HG02884 (cell line): ENCODE measurements around the gene MAP3K12.
A peak's percentile ranks its signal among the peaks of the same experiment; 100 is the strongest.
"Not testable (repeated sequence)": the region's sequence is repeated elsewhere in the genome, so short reads cannot be mapped to it uniquely, and the experiment has no call there.

ENCODE experiments used
- ATAC-seq: cut with Tn5 transposase; IDR thresholded peaks from one replicate; pipeline ENCODE4 v1.9.1; 2021; ENCODE audit warnings: mild to moderate bottlenecking, moderate library complexity; ENCODE audit not compliant: unreplicated experiment

Gene MAP3K12, protein sequence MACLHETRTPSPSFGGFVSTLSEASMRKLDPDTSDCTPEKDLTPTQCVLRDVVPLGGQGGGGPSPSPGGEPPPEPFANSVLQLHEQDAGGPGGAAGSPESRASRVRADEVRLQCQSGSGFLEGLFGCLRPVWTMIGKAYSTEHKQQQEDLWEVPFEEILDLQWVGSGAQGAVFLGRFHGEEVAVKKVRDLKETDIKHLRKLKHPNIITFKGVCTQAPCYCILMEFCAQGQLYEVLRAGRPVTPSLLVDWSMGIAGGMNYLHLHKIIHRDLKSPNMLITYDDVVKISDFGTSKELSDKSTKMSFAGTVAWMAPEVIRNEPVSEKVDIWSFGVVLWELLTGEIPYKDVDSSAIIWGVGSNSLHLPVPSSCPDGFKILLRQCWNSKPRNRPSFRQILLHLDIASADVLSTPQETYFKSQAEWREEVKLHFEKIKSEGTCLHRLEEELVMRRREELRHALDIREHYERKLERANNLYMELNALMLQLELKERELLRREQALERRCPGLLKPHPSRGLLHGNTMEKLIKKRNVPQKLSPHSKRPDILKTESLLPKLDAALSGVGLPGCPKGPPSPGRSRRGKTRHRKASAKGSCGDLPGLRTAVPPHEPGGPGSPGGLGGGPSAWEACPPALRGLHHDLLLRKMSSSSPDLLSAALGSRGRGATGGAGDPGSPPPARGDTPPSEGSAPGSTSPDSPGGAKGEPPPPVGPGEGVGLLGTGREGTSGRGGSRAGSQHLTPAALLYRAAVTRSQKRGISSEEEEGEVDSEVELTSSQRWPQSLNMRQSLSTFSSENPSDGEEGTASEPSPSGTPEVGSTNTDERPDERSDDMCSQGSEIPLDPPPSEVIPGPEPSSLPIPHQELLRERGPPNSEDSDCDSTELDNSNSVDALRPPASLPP

DNA sequence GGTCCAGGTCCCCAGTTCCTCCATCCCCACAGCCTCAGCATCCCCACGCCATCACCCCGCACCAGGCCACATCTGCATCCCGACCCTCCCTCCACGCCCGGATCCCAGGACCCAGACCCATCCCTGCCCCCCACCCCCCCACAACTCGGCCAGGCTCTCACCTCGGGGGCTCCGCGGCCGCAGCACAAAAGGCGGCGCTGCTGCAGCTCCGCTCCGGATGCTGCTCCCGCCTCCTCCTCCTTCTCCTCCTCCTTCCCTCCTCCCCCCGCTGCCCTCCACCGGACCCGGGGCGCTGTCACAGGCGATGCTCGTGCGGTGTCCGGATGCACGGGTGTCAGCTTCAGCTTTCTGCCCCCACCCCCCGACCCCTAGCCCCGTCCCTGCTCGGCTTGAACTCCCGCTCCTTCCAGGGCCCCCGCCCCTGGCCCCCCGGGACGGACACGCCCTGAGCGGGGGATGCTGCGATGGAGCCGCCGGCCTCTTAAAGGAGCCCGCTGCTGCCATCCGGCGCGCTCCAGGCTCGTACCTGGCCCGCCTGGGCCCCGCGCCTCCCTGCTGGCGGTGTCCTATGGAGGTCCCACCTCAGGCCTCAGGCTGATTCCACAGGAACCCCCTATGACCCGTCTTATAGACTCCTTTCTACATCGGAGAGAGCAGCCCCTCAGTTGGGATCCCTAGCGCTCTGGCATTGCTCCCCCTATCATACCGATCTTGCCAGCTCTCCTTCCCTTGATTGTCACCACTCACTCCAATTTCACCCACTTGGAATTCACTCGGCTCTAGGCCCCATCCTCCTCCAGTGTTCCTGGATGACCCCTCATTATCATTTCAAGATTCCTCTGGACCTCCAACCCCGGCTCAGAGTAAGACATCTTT is at the start of gene MAP3K12:
Gene MAP3K12, minus strand, starts transcription at position 193 of the 876 bp plus-strand sequence. CDS start 12,067 bp downstream, outside the sequence.
- no peak for ATAC-seq

DNA sequence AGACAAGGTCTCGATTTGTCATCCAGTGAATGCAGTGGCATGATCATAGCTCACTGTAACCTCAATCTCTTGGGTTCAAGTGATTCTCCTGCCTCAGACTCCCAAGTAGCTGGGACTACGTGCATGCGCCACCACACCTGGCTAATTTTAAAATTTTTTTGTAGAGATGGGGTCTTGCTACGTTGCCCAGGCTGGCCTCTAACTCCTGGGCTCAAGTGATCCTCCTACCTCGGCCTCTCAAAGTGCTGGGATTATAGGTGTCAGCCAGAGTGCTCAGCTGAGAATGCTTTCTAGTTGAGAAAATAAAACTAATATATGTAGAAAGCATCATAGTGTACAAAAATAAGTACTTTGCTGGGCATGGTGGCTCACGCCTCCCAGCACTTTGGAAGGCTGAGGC is 49.1 kb upstream of the MAP3K12 start:
- ATAC-seq, result not testable (repeated sequence)

DNA sequence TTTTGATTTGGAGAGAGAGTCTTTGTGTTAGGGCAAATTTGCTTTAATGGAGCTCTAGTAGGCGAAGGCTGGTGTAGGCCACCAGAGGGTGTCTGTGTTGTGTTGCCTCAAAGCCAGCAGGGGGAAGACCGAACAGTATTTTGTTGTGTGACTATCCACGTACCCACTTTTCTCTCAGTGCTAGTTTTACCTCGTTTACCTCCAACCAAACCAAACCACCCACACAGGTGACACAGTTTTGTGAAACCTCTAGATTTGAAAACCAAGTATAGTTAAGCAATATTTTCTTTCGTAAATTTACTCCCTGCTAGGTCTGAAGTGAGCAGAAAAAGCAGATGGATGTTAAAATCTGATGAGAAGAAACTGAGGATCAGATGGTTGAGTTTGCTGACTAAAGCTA is 44.3 kb upstream of the MAP3K12 start:
- peak; percentile 59 for ATAC-seq

DNA sequence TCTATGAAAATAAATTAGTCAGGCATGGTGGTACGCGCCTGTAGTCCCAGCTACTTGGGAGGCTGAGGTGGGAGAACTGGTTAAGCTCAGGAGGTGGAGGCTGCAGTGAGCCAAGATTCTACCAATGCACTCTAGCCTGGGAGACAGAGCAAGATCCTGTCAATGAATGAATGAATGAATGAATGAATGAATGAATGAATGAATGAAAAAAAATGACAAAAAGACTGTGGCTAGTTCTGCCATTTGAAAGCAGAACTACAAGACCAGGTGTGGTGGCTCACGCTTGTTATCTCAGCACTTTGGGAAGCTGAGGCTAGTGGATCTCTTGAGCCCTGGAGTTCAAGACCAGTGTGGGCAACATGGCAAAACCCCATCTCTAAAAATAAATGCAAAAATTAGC is 40.3 kb upstream of the MAP3K12 start:
- ATAC-seq, result no peak

DNA sequence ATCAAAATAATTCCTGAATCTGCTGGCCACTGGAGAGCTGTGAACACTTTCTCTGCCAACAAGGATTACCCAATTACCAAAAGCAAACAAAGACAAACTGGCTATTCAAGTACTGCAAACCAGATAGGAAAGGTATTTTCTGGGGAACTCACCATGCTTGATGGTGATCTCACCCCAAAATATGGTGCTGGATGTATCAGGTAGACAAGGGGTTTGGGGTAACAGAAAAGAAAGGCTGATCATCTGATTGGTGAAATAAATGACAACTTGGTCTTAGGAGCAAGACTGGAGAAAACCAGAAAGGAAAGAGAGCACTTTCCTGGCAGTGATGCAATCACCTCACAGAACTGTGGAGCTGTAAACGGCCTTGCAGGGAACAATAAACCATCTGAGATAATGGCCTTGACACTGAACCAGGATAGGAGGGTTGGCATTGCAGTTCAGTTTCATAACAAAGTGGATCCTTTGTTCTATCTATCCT is 39.0 kb upstream of the MAP3K12 start:
- ATAC-seq, result no peak

DNA sequence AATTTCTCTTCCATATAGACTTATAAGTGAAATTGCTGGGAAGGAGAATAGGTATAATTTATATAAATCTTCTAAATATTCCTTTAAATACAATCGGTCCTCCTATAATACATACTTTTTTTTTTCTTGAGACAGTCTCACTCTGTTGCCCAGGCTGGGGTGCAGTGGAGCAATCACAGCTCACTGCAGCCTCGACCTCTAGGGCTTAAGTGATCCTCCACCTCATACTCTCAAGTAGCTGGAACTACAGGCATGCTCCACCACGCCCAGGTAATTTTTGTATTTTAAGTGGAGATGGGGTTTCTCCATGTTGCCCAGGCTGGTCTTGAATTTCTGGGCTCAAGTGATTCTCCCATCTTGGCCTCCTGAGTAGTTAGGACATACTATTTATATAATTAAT is 37.7 kb upstream of the MAP3K12 start:
- ATAC-seq, result no peak

DNA sequence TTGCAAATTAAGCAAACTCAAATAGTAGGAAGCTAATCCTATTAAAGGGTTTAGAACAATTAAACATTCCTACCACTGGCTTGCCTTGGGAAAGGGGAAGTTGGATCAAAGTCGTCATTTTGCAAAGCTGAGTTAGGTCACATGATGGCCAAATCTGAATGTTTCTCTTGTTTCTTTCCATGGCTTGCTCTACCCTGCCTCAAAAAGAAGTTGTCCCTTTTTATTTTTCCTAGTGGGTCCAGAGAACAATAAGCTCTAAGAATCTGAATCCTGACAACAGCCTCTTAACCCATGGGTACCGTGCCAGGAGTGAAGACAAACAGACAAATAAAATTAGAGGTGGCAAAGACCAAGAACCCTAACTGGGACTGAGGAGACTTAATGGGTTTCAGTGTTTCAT is 34.2 kb upstream of the MAP3K12 start:
- ATAC-seq, result no peak

DNA sequence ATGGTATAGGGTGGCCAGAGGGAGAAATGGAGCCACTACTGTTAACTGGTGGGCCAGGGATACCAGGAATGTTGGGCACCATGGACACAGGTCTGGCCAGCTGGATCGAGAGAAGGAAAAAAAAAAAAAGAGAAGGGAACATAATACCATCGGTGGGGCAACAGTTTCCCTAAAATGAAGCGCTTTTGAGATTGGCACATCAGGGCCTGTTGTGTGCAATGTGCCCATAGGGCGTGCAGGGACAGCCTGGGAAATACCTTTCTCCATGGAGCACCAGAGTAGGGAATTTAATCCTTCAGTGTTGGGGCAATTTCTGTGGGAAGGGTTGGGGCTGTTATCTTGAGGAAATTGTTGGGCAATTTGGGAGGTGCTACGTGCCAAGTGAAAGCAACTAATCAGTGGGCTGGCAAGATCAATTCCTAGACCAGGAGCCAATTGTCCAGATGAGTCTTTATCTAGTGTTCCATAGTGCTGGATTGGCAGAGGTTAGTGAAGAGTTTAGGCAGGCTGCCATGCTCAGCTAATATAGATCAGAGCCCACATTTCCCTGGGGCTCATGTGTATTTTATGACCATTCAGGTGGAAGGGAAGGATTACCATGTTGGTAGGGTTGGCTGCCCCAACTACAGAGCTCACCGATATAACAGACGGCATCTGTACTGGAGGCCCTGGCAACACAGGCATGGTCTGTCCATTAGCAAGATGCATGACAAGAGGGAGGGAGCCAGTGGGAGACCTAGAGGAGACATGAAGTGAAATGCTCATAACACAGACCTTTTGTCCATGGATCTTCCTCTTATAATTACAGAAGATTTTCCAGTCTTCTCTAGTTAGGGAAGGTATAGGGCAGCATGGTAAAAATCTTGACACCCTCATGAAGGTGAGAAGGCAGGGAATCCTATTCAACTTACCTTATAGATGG is 33.5 kb upstream of the MAP3K12 start:
- no peak for ATAC-seq

DNA sequence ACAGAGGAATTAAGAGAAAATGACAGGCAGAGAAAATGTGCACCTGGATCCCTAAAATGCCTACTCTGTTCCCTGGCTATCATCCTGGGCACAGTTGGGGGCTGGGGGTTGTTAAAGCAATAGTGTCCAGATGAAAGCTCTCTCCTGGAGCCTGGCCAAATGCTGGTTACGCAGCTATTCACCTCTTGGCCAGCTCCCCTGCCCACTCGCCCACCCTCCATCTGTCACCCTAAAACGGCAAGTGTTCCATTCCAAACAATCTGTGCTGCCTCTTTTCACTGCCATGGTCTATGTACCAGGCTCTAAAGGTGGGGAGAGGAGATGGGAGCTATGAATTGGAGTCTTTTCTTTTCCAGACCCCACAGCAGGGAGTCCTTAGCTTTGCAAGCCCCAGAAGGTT is 32.8 kb upstream of the MAP3K12 start:
- no peak for ATAC-seq

DNA sequence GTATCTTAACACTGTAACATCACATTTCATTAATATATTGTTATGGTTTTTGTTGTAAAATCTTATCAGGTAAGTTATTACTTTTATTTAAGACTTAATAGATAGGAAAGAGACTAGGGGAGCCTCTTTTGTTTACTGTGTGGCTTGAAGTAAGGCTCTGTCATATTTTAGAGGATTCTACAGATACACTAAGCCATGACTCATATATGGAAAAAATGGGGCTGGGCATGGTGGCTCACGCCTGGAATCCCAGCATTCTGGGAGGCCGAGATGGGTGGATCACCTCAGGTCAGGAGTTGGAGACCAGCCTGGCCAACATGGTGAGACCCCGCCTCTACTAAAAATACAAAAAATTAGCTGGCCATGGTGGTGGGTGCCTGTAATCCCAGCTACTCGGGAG is 31.7 kb upstream of the MAP3K12 start:
- no peak for ATAC-seq

DNA sequence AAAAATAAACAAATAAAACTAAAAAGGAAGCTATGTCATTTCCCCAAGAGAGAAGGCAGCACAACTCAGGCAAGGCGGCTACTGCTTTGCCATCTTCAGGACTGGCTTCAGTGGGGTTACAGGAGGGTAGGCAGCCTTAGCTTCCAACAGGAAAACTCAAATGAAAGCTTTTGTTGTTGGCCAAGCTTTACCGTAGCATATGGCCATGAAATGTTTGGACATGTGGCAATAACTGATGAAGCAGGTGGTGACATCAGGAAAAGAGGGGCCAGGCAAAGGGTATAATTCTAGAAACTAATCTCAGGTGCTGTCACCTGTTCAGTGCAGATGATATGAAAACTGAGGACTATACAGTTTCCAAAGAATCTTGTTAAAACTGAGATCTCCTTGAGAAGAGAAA is 30.8 kb upstream of the MAP3K12 start:
- ATAC-seq, result no peak

DNA sequence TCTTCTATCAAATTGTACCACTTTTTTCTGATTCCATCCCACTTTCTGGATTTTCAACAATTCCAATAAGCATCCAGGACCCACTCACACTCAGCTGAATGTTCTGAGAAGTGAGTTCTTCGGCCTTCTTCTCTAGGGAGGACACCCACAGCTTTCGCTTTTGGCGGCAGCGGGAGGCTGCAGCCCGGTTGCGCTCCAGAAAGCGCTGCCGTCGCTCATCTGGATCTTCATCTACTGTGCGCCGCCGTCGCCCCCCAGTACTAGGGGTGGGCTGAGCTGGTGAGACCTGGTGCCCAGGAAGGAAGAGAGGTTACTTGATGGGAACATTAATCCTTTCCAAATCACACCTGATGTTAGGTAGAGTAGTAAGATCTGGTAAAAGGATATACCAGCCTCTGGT is 25.2 kb upstream of the MAP3K12 start:
- ATAC-seq, result no peak

DNA sequence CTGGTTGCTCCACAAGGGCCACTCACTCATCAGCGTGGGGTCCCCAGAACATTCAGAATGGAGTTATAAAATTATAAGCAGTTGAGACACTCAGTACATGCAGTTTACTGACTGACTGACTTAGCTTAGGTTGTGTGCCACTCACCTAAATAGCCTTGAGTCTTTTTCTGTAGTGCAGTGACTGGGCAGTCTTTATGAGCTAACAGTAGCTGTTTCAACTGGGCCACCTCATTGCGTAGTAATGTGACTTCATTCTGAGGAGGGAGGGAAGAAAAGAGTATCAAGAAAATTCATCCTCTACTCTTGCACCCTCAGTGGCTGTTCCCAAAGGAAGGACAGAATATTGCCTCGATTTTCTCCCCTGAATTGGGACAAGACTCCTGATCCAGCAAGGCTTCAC is 23.9 kb upstream of the MAP3K12 start:
- ATAC-seq, result no peak

DNA sequence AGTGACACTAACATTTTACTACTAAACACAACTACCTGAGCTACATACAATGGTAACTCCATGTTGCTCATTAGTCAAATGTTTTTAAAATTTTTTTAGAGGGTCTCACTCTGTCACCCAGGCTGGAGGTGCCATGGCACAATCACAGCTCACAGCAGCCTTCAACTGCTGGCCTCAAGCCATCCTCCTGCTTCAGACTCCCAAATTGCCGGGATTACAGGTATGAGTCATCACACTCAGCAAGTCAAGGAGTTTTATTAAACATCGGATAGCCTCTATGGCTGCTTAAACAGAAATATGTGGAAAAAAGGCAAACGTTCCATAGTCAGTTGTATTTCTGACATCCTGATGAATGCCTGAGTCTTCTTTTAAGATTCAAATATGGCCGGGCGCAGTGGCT is 19.1 kb upstream of the MAP3K12 start:
- no peak for ATAC-seq

DNA sequence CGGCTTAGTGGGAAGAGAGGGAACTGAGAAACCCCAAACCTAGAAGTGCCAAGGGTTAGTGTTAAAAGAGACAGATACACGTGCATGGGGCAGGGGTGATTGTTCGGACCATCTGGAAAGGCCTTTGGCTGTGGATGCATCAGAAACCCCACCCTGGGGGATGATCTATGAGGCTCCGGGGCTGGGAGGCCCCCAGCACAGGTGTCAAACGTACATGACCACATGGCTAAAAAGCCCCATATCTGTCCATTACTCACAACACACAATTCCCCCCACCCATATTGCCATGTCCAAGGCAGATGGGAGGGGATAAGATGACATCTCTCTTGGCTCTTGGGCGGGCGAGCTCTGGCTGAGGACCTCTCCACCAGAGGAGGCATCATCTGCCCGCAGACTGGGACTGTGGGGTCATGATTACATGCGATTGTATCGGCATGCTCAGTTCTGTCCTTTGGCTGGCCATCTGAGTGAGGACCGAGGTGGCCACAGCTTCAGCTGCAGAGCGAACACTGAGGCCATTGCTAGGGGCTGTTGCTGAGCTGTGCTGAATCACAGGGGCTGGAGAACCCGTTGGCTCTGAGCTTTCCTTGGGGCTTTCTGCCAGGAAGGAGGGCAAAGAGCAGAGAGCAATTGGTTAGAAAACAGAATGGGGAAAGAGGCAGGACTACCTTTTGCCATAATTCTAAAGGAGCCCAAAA is 17.6 kb upstream of the MAP3K12 start:
- ATAC-seq, result no peak

DNA sequence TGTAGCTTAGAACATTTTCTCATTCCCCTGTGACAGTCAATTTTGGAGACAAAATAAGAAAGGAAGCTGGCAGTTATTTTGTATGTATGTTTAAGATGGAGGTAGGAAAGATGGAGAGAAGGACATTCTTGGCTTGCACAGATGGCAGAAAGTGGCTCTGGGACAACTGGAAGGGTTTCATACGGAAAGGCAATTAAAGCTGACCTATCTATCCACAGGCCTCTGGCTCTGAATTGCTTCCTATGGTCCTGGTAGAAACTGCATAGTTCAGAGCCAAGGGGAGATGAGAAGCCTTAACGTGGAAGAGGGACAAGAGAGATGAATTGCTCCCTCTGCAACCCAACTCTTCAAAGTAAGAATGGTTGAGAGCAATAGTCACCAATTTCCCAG is 16.0 kb upstream of the MAP3K12 start:
- no peak for ATAC-seq

DNA sequence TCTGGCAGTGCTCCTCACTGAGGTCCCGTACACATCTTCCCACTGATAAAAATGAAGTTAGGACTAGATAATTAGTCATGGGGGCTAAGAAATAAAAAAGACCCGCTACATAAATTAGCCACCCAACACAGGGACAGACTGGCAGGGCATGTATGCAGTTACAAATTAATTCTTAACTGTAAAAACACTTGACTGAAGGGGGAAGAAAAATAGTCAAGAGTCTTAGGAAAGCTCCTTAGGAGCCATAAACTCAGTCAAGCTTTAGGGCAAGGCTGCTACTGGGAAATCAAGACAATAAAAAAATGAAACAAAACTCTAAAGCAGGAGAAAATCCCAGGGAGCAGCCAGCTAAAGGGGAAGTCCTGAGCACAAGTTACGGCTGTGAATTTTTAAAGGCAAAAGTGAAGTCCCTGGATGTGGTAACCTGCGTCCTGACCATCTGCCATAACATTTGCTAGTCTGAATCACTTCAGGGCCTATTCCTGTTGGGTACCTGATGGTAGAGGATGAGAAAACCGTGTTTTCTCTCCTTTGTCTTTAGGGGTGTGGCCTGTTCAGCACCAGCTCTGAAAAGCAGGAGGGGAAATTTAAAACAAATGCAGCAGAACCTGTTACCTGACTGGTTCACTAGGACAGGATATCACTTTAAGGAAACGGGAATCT is 15.5 kb upstream of the MAP3K12 start:
- ATAC-seq, result no peak

DNA sequence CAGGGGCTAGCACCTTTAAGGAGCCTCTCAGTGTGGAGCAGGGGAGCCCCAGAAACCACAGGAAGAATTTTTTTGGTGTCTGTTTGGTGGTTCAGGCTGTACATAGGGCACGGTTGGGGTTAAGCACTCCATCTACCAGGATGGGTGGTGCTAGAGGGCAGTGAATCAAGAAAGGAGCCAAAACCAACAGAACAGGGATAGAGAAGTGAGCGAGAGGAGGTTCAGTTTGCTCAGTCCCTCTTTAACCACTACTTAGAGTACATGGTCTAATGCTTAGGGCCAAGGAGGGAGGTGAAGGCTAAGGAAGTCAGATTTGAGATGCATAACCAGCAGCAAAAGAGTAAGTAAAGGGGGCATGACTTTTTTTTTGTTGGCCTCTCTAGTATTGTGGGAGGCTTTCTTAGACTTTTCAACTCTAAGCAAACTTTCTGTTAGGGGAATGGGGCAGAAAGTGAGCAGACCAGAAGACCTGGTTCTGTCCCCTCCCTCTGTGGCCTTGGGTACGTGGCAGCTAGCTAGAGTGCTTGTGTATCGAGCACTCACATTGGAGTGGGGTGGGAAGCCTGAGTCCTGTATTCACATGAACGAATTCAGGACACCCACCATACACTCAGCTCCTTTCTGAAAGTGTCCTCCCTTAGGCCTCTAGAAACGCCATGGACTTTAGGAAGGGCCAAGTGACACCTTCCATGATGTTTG is 14.6 kb upstream of the MAP3K12 start:
- ATAC-seq, result no peak
